ENCODE results near the gene TSHZ2. TPM values are rescaled to one million over a fixed set of nuclear protein-coding genes. Genes with fewer than 3 reads are reported as not detected.

TSHZ2 gene
- total RNA-seq, 6 experiments from 2014 or later: 14.2 to 28.1 (median 21.0) TPM

- Histone ChIP-seq H3K9me3 (no peaks in the 10 kb centered on the region), H3K27me3 (no peaks in the 10 kb centered on the region), H3K36me3 (no peaks in the 10 kb centered on the region), H3K27ac (peak overlapping the region; percentile 52 to 96 (median 95)), H3K4me3 (peak overlapping the region in 1 of 3 donors; percentile 54), H3K4me1 (peaks cover 0 to 8% (median 0%) of the 10 kb centered on the region in 4 donors)
- intact Hi-C loops (cut with DNase I): no loop called here
- 57% methylated on average over 3 of the region's 3 CpGs for WGBS (ENCODE audit: insufficient coverage, low coverage, low lambda C conversion rate, missing lambda C conversion rate)
- TF ChIP-seq CTCF (IDR thresholded peaks at IDR 0.05) (no peak), POLR2A (IDR thresholded peaks at IDR 0.05) (no peak)
- ATAC-seq (no peak), DNase-seq (no peak)
Measured at GRCh38 chr20:52975803-52976531, 3.8 kb downstream of the TSHZ2 start.

GRCh38 chr20:52978851-52979250, 6.7 kb downstream of the TSHZ2 start:
- WGBS (ENCODE audit: insufficient coverage, low coverage, low lambda C conversion rate, missing lambda C conversion rate): 26% methylated on average over 2 of the region's 2 CpGs
- H3K27me3 ChIP-seq: no peaks in the 10 kb centered on the region
- intact Hi-C loops (cut with DNase I): no loop called here

GRCh38 chr20:52981051-52981450, 8.9 kb downstream of the TSHZ2 start:
- TF ChIP-seq POLR2A (IDR thresholded peaks at IDR 0.05) (no peak), CTCF (IDR thresholded peaks at IDR 0.05) (no peak)
- H3K27ac ChIP-seq: no peak overlapping the region
- H3K4me1 ChIP-seq: no peaks in the 10 kb centered on the region
- intact Hi-C loops (cut with DNase I): no loop called here
- no peaks in the 10 kb centered on the region for H3K9me3 ChIP-seq
- no peak overlapping the region for H3K4me3 ChIP-seq
- H3K27me3 ChIP-seq: no peaks in the 10 kb centered on the region
- no peak for DNase-seq
- no peak for ATAC-seq
- WGBS (ENCODE audit: insufficient coverage, low coverage, low lambda C conversion rate, missing lambda C conversion rate): 89% methylated on average over 6 of the region's 8 CpGs
- H3K36me3 ChIP-seq: no peaks in the 10 kb centered on the region

More at GRCh38 chr20:52978851-52979250, 6.7 kb downstream of the TSHZ2 start:
- Histone ChIP-seq H3K4me3 (no peak overlapping the region), H3K9me3 (no peaks in the 10 kb centered on the region), H3K36me3 (no peaks in the 10 kb centered on the region), H3K4me1 (peaks cover 0 to 8% (median 0%) of the 10 kb centered on the region in 4 donors), H3K27ac (no peak overlapping the region)
- ATAC-seq (no peak), DNase-seq (no peak)
- no peak for TF ChIP-seq CTCF (IDR thresholded peaks at IDR 0.05)
- TF ChIP-seq POLR2A (IDR thresholded peaks at IDR 0.05): no peak

- no peak overlapping the region for H3K27ac ChIP-seq
- no peak for TF ChIP-seq POLR2A (IDR thresholded peaks at IDR 0.05)
- no peak for TF ChIP-seq CTCF (IDR thresholded peaks at IDR 0.05)
- H3K27me3 ChIP-seq: no peaks in the 10 kb centered on the region
- intact Hi-C loops (cut with DNase I): no loop called here
- peak in 1 of 4 donors; percentile 32 for ATAC-seq
- 78% methylated on average over 19 of the region's 22 CpGs for WGBS (ENCODE audit: insufficient coverage, low coverage, low lambda C conversion rate, missing lambda C conversion rate)
- DNase-seq: no peak
- no peaks in the 10 kb centered on the region for H3K9me3 ChIP-seq
- H3K36me3 ChIP-seq: no peaks in the 10 kb centered on the region
- no peaks in the 10 kb centered on the region for H3K4me1 ChIP-seq
- H3K4me3 ChIP-seq: no peak overlapping the region
Measured at GRCh38 chr20:52983726-52984450, 11.7 kb downstream of the TSHZ2 start.
